HepG2 (cell line): ENCODE results near the gene DNM3. TPM values are rescaled to one million over a fixed set of nuclear protein-coding genes. Genes with fewer than 3 reads are reported as not detected.

Experiments
- FOXJ3 ChIP-seq: sonication (generic); formaldehyde crosslinking; IDR thresholded peaks from 2 replicates; pipeline ENCODE4 v1.4.0; 2020; ENCODE audit warnings: missing genetic modification reagents, mild to moderate bottlenecking, borderline replicate concordance
- HDAC1 ChIP-seq: sonication (generic); formaldehyde crosslinking; IDR thresholded peaks from 2 replicates; pipeline ENCODE4 v1.5.1; 2020; ENCODE audit warnings: mild to moderate bottlenecking, missing genetic modification reagents
- HDAC2 ChIP-seq: sonication (generic); formaldehyde crosslinking; IDR thresholded peaks from 2 replicates; pipeline ENCODE4 v1.4.0; 2020; ENCODE audit warnings: missing genetic modification reagents
- LCORL ChIP-seq, 2 experiments: fragments of 450-650 bp in 1 of 2; sonication (generic) in 1 of 2; formaldehyde crosslinking in 1 of 2; IDR thresholded peaks; 2 replicates each; pipeline versions ENCODE4 v1.5.0 to v1.6.1; 2017 to 2020; ENCODE audit warnings: antibody characterized with exemption in 1 of 2, missing genetic modification reagents in 1 of 2
- NFIC ChIP-seq: IDR thresholded peaks from 2 replicates; pipeline ENCODE4 v1.6.1; 2012; ENCODE audit warnings: mild to moderate bottlenecking, low read length, inconsistent platforms
- RARG ChIP-seq: sonication (generic); formaldehyde crosslinking; IDR thresholded peaks from 2 replicates; pipeline ENCODE4 v1.4.0; 2020; ENCODE audit warnings: low read depth, mild to moderate bottlenecking, missing genetic modification reagents
- SOX5 ChIP-seq: IDR thresholded peaks from 2 replicates; pipeline ENCODE4 v1.6.1; 2016; ENCODE audit warnings: borderline replicate concordance
- SOX6 ChIP-seq, 2 experiments: fragments of 450-650 bp in 1 of 2; sonication (generic) in 1 of 2; formaldehyde crosslinking in 1 of 2; IDR thresholded peaks; 2 replicates each; pipeline versions ENCODE4 v1.4.0 to v1.6.1; 2017 to 2020; ENCODE audit warnings: antibody characterized with exemption in 1 of 2, mild to moderate bottlenecking in 1 of 2, missing genetic modification reagents in 1 of 2
- THAP11 ChIP-seq: IDR thresholded peaks from 2 replicates; pipeline ENCODE4 v1.6.1; 2016; ENCODE audit warnings: missing biosample characterization, missing genetic modification reagents
- U2AF1 ChIP-seq: fragments of 200-400 bp; formaldehyde crosslinking; optimal IDR thresholded peaks from 2 replicates; pipeline ENCODE3; 2017; ENCODE audit warnings: mild to moderate bottlenecking, low read depth, low read length
- ZBTB20 ChIP-seq: sonication (generic); formaldehyde crosslinking; IDR thresholded peaks from 2 replicates; pipeline ENCODE4 v1.8.1; 2023; ENCODE audit warnings: missing genetic modification reagents, low read depth, mild to moderate bottlenecking, borderline replicate concordance
- ZBTB7B ChIP-seq: sonication (generic); formaldehyde crosslinking; IDR thresholded peaks from 2 replicates; pipeline ENCODE4 v1.4.0; 2020; ENCODE audit warnings: missing genetic modification reagents
- ZFP37 ChIP-seq: sonication (generic); formaldehyde crosslinking; IDR thresholded peaks from 2 replicates; pipeline ENCODE4 v1.4.0; 2020; ENCODE audit warnings: missing genetic modification reagents, borderline replicate concordance
- ZNF687 ChIP-seq: sonication (generic); formaldehyde crosslinking; IDR thresholded peaks from 2 replicates; pipeline ENCODE4 v1.5.1; 2020; ENCODE audit warnings: mild to moderate bottlenecking, missing genetic modification reagents, moderate library complexity
- ZSCAN20 ChIP-seq: sonication (generic); formaldehyde crosslinking; IDR thresholded peaks from 2 replicates; pipeline ENCODE4 v1.4.0; 2020; ENCODE audit warnings: missing genetic modification reagents, mild to moderate bottlenecking, borderline replicate concordance
- polyA plus RNA-seq, 8 experiments: library from polyadenylated mRNA; depleted of rRNA in 3 of 8; stranded (reverse) in 7 of 8; unstranded in 1 of 8; fragments of >200 nt; fragmentation: Illumina TruSeq in 4 of 8; extraction: Trizol in 4 of 8; gene quantifications; 2 replicates each; pipeline versions ENCODE4 v1.2.1 to v1.2.3, GENCODE V29; 2011 to 2016; ENCODE audit warnings: low read depth in 4 of 8, missing spikeins in 1 of 8, mixed read lengths in 1 of 8; ENCODE audit not compliant: insufficient read depth in 1 of 8
- total RNA-seq, 5 experiments: library from RNA; depleted of rRNA; stranded (reverse); fragments of >200 nt; fragmentation: Illumina TruSeq; extraction: Trizol; gene quantifications; 2 replicates each; pipeline ENCODE4 v1.2.3, GENCODE V29; 2016; ENCODE audit warnings: low read depth in 1 of 5
- TF ChIP-seq, protein P1 (sequence below): sonication (generic); formaldehyde crosslinking; IDR thresholded peaks from 2 replicates; pipeline ENCODE4 v1.8.0; 2022; ENCODE audit warnings: mild to moderate bottlenecking, missing genetic modification reagents, borderline replicate concordance
- TF ChIP-seq, protein P2 (sequence below): IDR thresholded peaks from 2 replicates; pipeline ENCODE4 v1.6.1; 2016
- TF ChIP-seq, protein P3 (sequence below): IDR thresholded peaks from 2 replicates; pipeline ENCODE4 v1.6.1; 2016; ENCODE audit warnings: mild to moderate bottlenecking
- TF ChIP-seq, protein P4 (sequence below): sonication (generic); formaldehyde crosslinking; IDR thresholded peaks from 2 replicates; pipeline ENCODE4 v1.5.0; 2020; ENCODE audit warnings: missing genetic modification reagents

DNM3 gene
- total and polyA plus RNA-seq, 2 of the 13 experiments (the other 11 are each of a cell fraction or from before 2014, with no cell fraction given), result 0.05 TPM; not detected in 1

GRCh38 chr1:172360511-172360910 lies 519.2 kb downstream of the DNM3 start (continued):
- peak; percentile 52; the same call in 1 of the 2 replicates for TF ChIP-seq THAP11 (CRISPR knock-in tag)
- TF ChIP-seq SOX5, result peak; percentile 96
- TF ChIP-seq ZNF687, result no peak
- TF ChIP-seq, protein P1, sequence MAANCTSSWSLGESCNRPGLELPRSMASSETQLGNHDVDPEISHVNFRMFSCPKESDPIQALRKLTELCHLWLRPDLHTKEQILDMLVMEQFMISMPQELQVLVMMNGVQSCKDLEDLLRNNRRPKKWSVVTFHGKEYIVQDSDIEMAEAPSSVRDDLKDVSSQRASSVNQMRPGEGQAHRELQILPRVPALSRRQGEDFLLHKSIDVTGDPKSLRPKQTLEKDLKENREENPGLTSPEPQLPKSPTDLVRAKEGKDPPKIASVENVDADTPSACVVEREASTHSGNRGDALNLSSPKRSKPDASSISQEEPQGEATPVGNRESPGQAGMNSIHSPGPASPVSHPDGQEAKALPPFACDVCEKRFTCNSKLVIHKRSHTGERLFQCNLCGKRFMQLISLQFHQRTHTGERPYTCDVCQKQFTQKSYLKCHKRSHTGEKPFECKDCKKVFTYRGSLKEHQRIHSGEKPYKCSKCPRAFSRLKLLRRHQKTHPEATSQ (CRISPR knock-in tag), result no peak
- no peak for TF ChIP-seq ZSCAN20 (CRISPR knock-in tag)
- no peak for TF ChIP-seq LCORL (IDR thresholded peaks at IDR 0.05)
- TF ChIP-seq LCORL (CRISPR knock-in tag; IDR thresholded peaks at IDR 0.05), result 0 out of 2 replicates have a peak, but pooled peaks have one; percentile 37
- TF ChIP-seq ZBTB20 (CRISPR knock-in tag), result 0 out of 2 replicates have a peak, but pooled peaks have one; percentile 67
- TF ChIP-seq, protein P2, sequence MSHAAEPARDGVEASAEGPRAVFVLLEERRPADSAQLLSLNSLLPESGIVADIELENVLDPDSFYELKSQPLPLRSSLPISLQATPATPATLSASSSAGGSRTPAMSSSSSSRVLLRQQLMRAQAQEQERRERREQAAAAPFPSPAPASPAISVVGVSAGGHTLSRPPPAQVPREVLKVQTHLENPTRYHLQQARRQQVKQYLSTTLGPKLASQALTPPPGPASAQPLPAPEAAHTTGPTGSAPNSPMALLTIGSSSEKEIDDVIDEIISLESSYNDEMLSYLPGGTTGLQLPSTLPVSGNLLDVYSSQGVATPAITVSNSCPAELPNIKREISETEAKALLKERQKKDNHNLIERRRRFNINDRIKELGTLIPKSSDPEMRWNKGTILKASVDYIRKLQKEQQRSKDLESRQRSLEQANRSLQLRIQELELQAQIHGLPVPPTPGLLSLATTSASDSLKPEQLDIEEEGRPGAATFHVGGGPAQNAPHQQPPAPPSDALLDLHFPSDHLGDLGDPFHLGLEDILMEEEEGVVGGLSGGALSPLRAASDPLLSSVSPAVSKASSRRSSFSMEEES, result peak; percentile 50; the same call in 1 of the 2 replicates
- no peak for TF ChIP-seq SOX6 (IDR thresholded peaks at IDR 0.05)
- peak; percentile 96 for TF ChIP-seq SOX6 (CRISPR knock-in tag; IDR thresholded peaks at IDR 0.05)
- TF ChIP-seq, protein P3, sequence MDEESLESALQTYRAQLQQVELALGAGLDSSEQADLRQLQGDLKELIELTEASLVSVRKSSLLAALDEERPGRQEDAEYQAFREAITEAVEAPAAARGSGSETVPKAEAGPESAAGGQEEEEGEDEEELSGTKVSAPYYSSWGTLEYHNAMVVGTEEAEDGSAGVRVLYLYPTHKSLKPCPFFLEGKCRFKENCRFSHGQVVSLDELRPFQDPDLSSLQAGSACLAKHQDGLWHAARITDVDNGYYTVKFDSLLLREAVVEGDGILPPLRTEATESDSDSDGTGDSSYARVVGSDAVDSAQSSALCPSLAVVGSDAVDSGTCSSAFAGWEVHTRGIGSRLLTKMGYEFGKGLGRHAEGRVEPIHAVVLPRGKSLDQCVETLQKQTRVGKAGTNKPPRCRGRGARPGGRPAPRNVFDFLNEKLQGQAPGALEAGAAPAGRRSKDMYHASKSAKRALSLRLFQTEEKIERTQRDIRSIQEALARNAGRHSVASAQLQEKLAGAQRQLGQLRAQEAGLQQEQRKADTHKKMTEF, result peak; percentile 55
- no peak for TF ChIP-seq U2AF1
- TF ChIP-seq ZBTB7B (CRISPR knock-in tag), result peak; percentile 80
- peak; percentile 49 for TF ChIP-seq NFIC
- TF ChIP-seq RARG, result no peak
- peak; percentile 58; the same call in 1 of the 2 replicates for TF ChIP-seq HDAC1 (CRISPR knock-in tag)
- peak; percentile 80 for TF ChIP-seq HDAC2
- TF ChIP-seq, protein P4, sequence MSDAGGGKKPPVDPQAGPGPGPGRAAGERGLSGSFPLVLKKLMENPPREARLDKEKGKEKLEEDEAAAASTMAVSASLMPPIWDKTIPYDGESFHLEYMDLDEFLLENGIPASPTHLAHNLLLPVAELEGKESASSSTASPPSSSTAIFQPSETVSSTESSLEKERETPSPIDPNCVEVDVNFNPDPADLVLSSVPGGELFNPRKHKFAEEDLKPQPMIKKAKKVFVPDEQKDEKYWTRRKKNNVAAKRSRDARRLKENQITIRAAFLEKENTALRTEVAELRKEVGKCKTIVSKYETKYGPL (CRISPR knock-in tag), result peak; percentile 66; the same call in 1 of the 2 replicates
- peak; percentile 73; the same call in 1 of the 2 replicates for TF ChIP-seq FOXJ3 (CRISPR knock-in tag)
- no peak for TF ChIP-seq ZFP37 (CRISPR knock-in tag)
